ACC112 (cell line): ENCODE data around the gene KIF22.
"Not testable (repeated sequence)": the region's sequence is repeated elsewhere in the genome, so short reads cannot be mapped to it uniquely, and the experiment has no call there.

Experiments
- H2AFZ ChIP-seq: fragments of 200-600 bp; sonication (generic); one replicate; pipeline ENCODE4 v1.6.0; 2017; ENCODE audit warnings: antibody characterized with exemption, low read length; ENCODE audit not compliant: unreplicated experiment
- H3K27ac ChIP-seq: fragments of 200-600 bp; sonication (generic); 2 replicates; pipeline ENCODE4 v1.5.1; 2014; ENCODE audit warnings: low read depth, mild to moderate bottlenecking, antibody characterized with exemption, low read length, moderate library complexity
- H3K27me3 ChIP-seq: fragments of 200-600 bp; sonication (generic); 2 replicates; pipeline ENCODE4 v1.6.1; 2014; ENCODE audit warnings: mild to moderate bottlenecking, antibody characterized with exemption, low read length, moderate library complexity, mixed read lengths; ENCODE audit not compliant: insufficient read depth
- H3K36me3 ChIP-seq: fragments of 200-600 bp; sonication (generic); 2 replicates; pipeline ENCODE4 v1.6.1; 2016; ENCODE audit warnings: mild to moderate bottlenecking, antibody characterized with exemption, low read length, moderate library complexity, mixed read lengths; ENCODE audit not compliant: insufficient read depth
- H3K4me1 ChIP-seq: fragments of 200-600 bp; sonication (generic); one replicate; pipeline ENCODE4 v1.6.1; 2016; ENCODE audit warnings: low read length, mixed read lengths; ENCODE audit not compliant: insufficient read depth, unreplicated experiment, control insufficient read depth
- H3K4me3 ChIP-seq: fragments of 200-600 bp; sonication (generic); 2 replicates; pipeline ENCODE4 v1.5.1; 2014; ENCODE audit warnings: mild to moderate bottlenecking, low read depth, low read length
- H3K79me2 ChIP-seq: fragments of 200-600 bp; sonication (generic); one replicate; pipeline ENCODE4 v1.6.0; 2016; ENCODE audit warnings: low read length; ENCODE audit not compliant: control insufficient read depth, unreplicated experiment, insufficient read depth

KIF22 gene

DNA sequence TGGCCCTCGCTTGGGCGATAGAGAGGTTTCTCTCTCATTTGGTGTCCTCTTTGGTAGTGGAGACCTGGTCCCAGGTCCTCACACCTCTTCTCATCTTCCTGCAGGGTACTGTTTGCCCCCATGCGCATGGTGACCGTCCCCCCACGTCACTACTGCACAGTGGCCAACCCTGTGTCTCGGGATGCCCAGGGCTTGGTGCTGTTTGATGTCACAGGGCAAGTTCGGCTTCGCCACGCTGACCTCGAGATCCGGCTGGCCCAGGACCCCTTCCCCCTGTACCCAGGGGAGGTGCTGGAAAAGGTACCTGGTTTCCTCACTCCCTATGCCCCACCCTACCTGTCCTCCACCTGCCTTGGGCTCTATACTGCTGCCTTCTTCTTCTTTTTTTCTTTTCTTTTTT is 40.2 kb downstream of the KIF22 start:
- Histone ChIP-seq H2AFZ (no peak overlapping the region), H3K4me1 (peaks cover 14% of the 10 kb centered on the region), H3K27me3 (no peaks in the 10 kb centered on the region), H3K79me2 (peaks cover 48% of the 10 kb centered on the region), H3K36me3 (peaks cover 11% of the 10 kb centered on the region; the same call in 1 of the 2 replicates), H3K27ac (no peak overlapping the region), H3K4me3 (no peak overlapping the region)

DNA sequence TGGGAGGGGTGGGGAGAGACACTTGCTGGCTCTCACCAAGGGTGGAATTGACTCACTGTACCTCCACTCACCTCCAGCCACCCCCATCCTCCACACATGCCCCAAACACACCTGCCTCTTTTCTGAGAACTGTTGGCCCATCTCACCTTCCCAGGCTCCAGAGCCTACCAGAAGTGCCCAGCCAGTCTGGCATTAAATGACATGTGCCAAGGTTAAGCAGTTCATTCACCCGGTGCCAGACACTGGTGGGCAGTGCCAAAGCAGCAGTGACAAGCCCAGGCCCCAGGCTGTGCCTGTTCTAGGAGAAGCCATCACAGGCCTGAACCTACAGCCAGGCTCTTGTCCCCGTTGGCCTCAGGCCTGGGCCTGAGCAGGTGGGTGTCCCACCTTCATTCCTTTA is 40.9 kb downstream of the KIF22 start:
- peaks cover 42% of the 10 kb centered on the region for H3K79me2 ChIP-seq
- H2AFZ ChIP-seq: no peak overlapping the region
- peaks cover 9% of the 10 kb centered on the region for H3K4me1 ChIP-seq
- no peaks in the 10 kb centered on the region for H3K27me3 ChIP-seq
- H3K4me3 ChIP-seq: no peak overlapping the region
- no peak overlapping the region for H3K27ac ChIP-seq
- peaks cover 12% of the 10 kb centered on the region for H3K36me3 ChIP-seq

DNA sequence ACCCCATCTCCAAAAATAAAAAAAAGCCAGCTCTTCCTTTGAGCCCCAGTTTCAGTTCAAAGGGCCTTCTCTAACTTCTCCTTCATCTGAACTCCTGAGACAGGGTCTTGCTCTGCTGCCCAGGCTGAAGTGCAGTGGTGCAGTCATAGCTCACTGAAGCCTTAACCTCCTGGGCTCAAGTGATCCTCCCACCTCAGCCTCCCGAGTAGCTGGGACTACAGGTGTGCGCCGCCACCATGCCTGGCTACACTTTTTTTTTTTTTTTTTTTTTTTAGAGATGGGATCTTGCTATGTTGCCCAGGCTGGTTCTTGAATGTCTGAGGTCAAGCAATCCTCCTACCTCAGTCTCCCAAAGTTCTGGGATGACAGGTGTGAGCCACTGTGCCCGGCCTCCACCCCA is 42.7 kb downstream of the KIF22 start:
- H3K79me2 ChIP-seq: peaks cover 26% of the 10 kb centered on the region
- H3K4me3 ChIP-seq, H3K4me1 ChIP-seq, H2AFZ ChIP-seq, H3K27ac ChIP-seq, H3K27me3 ChIP-seq: not testable (repeated sequence)
- H3K36me3 ChIP-seq: peaks cover 20% of the 10 kb centered on the region

DNA sequence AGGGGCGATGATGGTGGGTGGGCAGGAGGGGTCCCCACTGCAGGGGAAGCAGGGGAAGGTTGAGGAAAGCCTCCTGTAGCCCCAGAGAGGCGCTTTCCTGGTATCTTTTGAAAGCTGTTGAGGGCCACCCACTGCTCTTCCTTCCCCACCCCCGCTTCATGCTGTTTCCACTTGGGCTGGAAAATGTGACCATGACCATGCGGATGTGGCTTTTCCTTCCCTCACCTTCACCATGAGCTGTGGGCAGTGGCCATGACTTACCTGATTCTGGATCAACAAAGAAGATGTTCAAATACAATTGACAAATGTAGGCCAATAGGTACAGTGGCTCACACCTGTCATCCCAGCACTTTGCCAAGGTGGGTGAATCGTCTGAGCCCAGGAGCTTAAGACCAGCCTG is 43.5 kb downstream of the KIF22 start:
- Histone ChIP-seq H3K4me3 (no peak overlapping the region), H3K4me1 (no peaks in the 10 kb centered on the region), H3K27ac (no peak overlapping the region), H2AFZ (no peak overlapping the region), H3K79me2 (peaks cover 18% of the 10 kb centered on the region), H3K27me3 (no peaks in the 10 kb centered on the region), H3K36me3 (peaks cover 24% of the 10 kb centered on the region)

- Histone ChIP-seq H3K4me1 (no peaks in the 10 kb centered on the region), H2AFZ (no peak overlapping the region), H3K27me3 (no peaks in the 10 kb centered on the region), H3K27ac (no peak overlapping the region), H3K79me2 (peaks cover under 1% of the 10 kb centered on the region), H3K36me3 (peaks cover 33% of the 10 kb centered on the region), H3K4me3 (no peak overlapping the region)
Observed at GRCh38 chr16:29835926-29836325, 45.4 kb downstream of the KIF22 start.

DNA sequence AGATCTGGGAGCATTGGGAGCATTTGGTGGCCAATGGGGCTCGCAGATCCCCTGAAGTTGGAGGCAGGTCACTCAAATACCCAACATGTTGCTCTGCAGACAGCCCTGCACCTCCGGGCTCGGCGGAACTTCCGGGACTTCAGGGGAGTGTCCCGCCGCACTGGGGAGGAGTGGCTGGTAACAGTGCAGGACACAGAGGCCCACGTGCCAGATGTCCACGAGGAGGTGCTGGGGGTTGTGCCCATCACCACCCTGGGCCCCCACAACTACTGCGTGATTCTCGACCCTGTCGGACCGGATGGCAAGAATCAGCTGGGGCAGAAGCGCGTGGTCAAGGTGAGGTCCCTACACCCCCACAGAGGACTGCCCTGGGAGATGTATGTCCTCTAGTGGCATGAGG is 46.1 kb downstream of the KIF22 start:
- Histone ChIP-seq H2AFZ (no peak overlapping the region), H3K79me2 (no peaks in the 10 kb centered on the region), H3K36me3 (peaks cover 33% of the 10 kb centered on the region), H3K27ac (no peak overlapping the region), H3K4me3 (no peak overlapping the region), H3K4me1 (no peaks in the 10 kb centered on the region), H3K27me3 (no peaks in the 10 kb centered on the region)

DNA sequence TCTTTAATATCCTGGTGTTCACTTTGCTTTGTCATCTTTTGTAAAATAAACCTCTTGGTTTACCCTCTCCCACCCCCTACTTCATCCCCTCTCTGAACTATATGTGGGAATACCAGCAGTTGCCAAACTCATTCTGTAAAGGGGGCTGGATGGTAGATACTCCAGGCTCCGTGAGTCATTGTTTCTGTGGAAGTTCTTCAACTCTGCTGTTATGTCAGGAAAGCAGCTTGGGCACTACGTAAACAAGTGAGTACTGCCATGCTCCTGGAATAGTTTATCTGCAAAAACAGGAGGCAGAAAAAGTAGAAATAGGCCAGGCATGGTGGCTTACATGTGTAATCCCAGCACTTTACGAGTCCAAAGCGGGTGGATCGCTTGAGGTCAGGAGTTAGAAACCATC is 47.3 kb downstream of the KIF22 start:
- Histone ChIP-seq H3K4me1 (no peaks in the 10 kb centered on the region), H3K27ac (no peak overlapping the region), H3K4me3 (no peak overlapping the region), H2AFZ (no peak overlapping the region), H3K36me3 (peaks cover 33% of the 10 kb centered on the region), H3K27me3 (no peaks in the 10 kb centered on the region), H3K79me2 (no peaks in the 10 kb centered on the region)

DNA sequence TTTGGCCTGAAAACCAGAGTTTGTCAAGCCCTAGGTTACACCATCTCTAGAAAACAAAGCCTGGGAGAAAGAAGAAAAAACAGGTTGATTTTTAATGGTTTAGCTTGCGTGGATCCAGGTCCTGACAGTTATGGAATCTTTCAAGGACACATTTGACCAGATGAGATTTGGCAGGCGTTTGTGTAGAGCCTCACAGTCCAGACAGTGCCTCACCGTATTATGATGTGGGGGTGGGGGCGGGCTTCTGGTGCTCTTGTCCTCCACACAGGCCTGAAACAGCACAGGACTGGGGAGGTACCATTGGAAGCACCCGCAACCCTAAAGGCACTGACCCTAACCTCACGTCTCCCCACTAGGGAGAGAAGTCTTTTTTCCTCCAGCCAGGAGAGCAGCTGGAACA is 49.3 kb downstream of the KIF22 start:
- Histone ChIP-seq H3K36me3 (peaks cover 24% of the 10 kb centered on the region), H3K4me3 (no peak overlapping the region), H3K4me1 (no peaks in the 10 kb centered on the region), H2AFZ (no peak overlapping the region), H3K27me3 (no peaks in the 10 kb centered on the region), H3K27ac (no peak overlapping the region), H3K79me2 (no peaks in the 10 kb centered on the region)

DNA sequence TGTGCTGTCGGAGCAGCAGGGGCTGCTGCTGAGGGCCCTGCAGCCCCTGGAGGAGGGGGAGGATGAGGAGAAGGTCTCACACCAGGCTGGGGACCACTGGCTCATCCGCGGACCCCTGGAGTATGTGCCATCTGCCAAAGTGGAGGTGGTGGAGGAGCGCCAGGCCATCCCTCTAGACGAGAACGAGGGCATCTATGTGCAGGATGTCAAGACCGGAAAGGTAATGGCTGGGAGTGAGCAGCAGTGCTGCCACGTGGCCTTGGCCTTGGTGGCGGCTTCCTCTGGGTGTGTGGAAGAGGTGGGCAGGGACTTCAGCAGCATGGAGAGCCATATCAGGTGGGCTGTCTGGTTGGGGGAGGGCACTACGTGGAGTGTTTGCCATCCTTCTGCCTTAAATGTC is 49.7 kb downstream of the KIF22 start:
- Histone ChIP-seq H3K4me1 (no peaks in the 10 kb centered on the region), H3K4me3 (no peak overlapping the region), H3K79me2 (no peaks in the 10 kb centered on the region), H3K27ac (no peak overlapping the region), H3K27me3 (no peaks in the 10 kb centered on the region), H2AFZ (no peak overlapping the region), H3K36me3 (peaks cover 22% of the 10 kb centered on the region)

- Histone ChIP-seq H3K4me1 (no peaks in the 10 kb centered on the region), H2AFZ (no peak overlapping the region), H3K36me3 (peaks cover 19% of the 10 kb centered on the region), H3K79me2 (no peaks in the 10 kb centered on the region), H3K27ac (no peak overlapping the region), H3K4me3 (no peak overlapping the region), H3K27me3 (no peaks in the 10 kb centered on the region)
Observed at GRCh38 chr16:29841631-29842030, 51.1 kb downstream of the KIF22 start.

DNA sequence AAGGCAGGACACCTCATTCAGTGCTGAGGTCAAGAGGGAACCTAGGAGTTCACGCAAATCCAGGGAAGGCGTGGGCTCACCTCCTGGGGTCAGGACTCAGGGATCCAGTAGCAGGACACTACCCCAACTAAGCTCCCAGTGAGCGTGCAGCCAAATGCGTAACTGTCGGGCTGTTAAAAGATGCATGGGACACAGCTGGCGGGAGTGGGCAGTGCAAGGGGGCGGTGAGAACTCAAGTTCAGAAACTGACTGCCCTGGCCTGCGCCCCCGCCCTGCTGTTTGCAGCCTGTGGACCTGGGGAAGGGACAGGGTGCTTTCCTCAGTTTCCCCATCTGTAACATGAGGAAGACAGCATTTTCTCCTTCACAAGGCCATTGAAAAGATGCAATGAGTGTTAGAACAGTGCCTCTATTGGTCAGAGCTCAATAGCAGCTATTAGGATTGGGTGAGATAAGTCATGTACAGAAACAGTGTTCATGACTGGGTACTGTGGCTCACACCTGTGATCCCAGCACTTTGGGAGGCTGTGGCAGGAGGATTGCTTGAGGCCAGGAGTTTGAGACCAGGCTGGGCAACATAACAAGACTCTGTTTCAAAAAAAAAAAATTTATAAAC is 52.3 kb downstream of the KIF22 start:
- Histone ChIP-seq H3K27ac (no peak overlapping the region), H3K36me3 (peaks cover 21% of the 10 kb centered on the region; the same call in 1 of the 2 replicates), H3K79me2 (no peaks in the 10 kb centered on the region), H3K4me3 (no peak overlapping the region), H3K4me1 (no peaks in the 10 kb centered on the region), H3K27me3 (no peaks in the 10 kb centered on the region), H2AFZ (no peak overlapping the region)
